Stimulated activated naive CD4-positive, alpha-beta T cell (primary cell): ENCODE measurements around the gene PROSER2.
"Not testable (repeated sequence)": the region's sequence is repeated elsewhere in the genome, so short reads cannot be mapped to it uniquely, and the experiment has no call there.

Experiments
- DNase-seq, 6 experiments: peaks; one replicate each; lab custom pipeline; 2025; lab: John Stamatoyannopoulos, UW

The PROSER2 gene

GRCh38 chr10:11835704-11836103, 12.5 kb downstream of the PROSER2 start:
- no peak for DNase-seq

DNA sequence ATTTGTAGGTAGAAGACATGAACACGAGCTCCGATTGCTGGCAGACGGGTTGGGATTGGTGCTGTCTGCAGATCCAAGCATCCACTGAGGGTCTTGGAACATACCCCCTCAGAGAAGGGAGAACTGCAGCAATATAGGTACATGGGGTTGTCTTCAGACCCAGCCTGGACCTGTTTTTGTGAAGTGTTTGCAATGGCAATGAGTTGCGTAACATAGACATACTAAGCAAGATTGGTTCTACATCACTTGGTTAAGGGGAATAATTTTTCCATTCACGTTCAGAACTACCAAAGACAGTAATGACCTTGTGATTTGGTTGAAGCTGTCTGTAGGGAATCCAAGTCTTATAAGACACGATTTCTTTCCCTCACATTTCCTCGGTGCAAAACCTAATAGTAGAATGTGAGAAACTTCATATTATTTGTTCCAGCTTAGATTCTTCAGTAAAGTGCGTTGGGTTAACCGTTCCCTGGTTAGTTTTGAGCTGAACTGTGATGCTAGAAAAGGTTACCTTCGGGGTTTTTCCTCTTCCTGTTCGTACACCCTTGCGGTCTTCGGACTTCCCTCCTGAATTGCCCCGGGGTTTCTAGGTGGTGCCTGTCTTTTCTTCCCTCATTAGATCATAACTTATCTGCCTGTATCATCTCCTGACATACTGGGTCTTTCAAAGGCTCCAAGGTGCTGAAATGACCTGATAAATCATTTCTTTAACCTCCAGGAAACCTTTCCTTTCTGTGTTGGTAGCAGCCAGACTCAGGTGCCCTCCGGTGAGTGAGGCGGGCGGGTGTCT, 14.4 kb downstream of the PROSER2 start:
- no peak for DNase-seq

GRCh38 chr10:11838298-11838852, 15.2 kb downstream of the PROSER2 start:
- no peak for DNase-seq

GRCh38 chr10:11841375-11841774, 18.2 kb downstream of the PROSER2 start:
- DNase-seq: no peak

DNA sequence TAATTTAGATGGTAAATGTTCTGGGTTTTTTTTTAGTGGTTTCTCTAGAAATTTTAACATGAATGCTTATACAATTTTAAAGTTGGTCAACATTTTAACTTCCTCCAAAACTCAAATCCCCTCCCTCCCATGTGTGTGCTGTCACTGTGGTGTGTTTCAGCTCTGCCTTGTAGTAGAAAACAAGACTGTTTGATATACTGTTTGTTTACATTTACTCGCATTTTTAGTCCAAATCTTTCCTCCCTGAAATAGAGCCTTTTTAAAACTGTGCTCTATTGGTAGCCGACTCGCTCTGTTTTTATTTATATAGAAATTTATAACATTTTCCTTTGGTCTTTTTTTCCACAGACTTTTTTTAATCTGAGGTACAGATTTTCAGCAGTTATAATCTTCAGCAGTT, 19.3 kb downstream of the PROSER2 start:
- DNase-seq: no peak

GRCh38 chr10:11845113-11845512, 22.0 kb downstream of the PROSER2 start:
- peak in 2 of 6 experiments; percentile 19 to 47 for DNase-seq

DNA sequence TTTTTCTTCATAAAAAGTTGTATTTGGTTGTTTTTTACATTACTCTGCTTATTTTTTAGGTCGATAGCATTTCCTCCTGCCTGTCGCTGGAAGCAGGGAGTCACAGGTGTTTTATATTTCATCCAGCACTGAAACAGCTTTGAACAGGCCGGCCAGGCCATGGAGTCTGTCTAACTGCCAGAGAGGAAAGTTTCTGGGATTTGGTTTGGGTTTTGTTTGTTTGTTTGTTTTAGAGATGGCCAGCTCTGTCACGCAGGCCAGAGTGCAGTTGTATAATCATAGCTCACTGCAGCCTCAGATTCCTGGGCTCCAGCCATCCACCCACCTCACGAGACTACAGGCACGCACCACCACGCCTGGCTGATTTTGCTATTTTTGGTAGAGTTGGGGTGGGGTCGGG, 23.4 kb downstream of the PROSER2 start:
- DNase-seq: no peak

- no peak for DNase-seq
Measured at GRCh38 chr10:11849277-11849676, 26.1 kb downstream of the PROSER2 start.

DNA sequence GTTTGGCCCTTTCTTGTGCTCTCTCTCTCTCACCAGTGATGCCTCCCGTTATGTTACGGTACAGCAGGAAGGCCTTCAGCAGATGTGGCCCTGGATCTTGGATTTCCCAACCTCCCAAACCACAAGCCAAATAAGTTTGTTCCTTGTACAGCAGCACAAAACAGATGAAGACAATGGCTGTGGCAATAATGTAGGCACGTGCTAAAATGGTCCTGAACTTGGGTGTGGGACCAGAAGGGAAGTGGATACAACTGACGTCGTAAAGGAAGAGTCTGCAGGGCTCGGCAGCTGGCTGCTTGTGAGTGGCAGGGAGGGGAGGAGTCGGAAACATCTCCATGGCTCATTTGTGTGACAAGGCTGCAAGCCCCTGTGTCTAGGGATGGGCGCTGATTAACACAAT, 26.8 kb downstream of the PROSER2 start:
- DNase-seq: no peak

- DNase-seq: no peak
Measured at GRCh38 chr10:11851910-11852309, 28.8 kb downstream of the PROSER2 start.

- not testable (repeated sequence) for DNase-seq
Measured at GRCh38 chr10:11852637-11853036, 29.5 kb downstream of the PROSER2 start.

DNA sequence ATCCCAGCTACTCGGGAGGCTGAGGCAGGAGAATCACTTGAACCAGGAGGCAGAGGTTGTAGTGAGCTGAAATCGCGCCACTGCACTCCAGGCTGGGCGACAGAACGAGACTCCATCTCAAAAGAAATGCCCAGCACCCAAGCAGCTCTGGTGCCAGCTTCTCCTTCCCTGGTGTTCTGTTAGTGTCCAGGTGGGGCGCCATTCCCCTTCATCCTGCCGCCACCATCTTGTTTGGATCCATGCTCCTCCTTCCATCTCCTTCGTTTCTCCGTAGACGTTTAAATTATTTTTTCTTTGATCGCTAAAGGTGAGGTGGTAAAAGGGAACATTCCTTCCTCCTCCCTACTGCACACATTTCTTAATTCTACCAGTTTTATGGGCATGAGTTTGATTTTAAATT, 30.3 kb downstream of the PROSER2 start:
- no peak for DNase-seq

- no peak for DNase-seq
Measured at GRCh38 chr10:11854301-11854700, 31.1 kb downstream of the PROSER2 start.

DNA sequence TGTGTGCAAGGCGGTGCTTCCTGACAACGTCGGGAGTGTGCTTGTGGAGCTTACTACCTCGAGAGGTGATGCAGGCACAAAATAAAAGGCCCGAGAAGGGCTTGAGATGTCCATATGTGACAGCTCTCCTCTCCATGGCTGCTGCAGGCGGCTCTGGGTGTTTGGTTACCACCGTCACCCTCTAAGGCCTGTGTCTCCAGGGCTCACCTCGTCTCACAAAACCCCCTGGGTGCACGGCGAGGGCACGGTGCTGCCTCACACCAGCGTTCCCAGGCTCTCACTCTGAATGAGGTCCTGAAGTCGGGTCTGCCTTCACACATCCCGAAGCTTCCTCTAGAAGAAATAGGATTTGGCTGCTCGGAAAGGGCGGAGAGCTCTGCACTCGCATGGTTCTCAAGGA, 32.9 kb downstream of the PROSER2 start:
- no peak for DNase-seq

- no peak for DNase-seq
Measured at GRCh38 chr10:11856678-11857077, 33.5 kb downstream of the PROSER2 start.

DNA sequence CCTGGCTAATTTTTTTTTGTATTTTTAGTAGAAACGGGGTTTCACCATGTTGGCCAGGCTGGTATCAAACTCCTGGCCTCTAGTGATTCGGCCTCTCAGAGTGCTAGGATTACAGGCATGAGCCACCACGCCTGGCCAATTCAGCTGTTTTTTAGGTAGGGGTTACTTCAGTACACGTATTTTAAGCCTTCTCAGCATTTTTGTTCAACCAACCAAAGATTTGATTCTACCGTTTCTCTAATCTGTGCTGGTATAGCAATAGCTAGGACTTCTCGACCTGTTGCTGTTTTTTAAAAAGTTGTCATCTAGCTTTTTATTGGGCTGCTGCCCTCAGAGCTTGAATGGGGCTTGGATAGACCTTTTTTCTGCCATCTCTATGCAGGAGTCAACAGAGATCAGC, 34.9 kb downstream of the PROSER2 start:
- DNase-seq: no peak

GRCh38 chr10:11861341-11861740, 38.2 kb downstream of the PROSER2 start:
- no peak for DNase-seq

DNA sequence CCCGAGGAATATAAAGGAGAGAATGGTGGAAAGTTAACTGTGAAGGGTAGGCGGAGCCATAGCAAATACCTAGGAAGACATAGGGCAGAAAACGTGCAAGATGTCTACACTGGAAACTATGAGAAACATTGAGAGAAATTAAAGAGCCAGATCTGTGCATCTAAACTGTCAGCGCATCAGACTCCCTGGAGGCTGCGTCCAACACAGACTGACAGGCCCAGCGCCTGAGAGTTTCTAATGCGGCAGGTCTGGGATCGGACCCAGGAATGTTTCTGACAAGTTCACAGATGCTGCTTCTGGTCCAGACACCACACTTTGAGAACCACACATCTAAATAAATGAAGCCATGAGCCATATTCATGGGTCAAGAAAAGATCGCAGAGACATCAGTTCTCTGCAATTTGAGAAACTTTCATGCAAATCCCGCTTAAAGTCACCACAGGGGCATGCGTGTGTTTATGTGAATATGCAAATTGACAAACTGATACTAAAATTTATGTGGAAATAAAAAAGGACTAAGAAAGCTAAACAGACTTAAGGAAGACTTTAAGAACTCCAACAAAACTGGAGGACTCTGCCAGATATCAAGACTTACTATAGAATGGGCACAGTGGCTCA, 38.8 kb downstream of the PROSER2 start:
- DNase-seq: no peak

- peak in 4 of 6 experiments; percentile 27 to 71 (median 52) for DNase-seq
Measured at GRCh38 chr10:11863353-11864109, 40.4 kb downstream of the PROSER2 start.

DNA sequence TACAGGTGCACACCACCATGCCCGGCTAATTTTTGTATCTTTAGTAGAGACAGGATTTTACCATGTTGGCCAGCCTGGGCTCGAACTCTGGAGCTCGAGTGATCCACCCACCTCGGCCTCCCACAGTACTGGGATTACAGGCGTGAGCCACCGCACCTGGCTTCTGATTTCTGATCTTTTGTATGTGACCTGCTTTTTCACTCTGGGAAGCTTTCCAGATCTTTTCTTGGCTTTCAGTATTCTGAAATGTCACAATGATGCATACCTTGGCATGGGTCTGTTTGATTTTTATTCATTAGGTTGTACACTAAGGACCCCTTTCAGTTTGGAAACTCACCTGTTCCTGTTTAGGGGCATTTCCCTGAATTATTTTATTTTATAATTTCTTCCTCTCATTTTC, 41.6 kb downstream of the PROSER2 start:
- no peak for DNase-seq

GRCh38 chr10:11865561-11865960, 42.4 kb downstream of the PROSER2 start:
- no peak for DNase-seq

DNA sequence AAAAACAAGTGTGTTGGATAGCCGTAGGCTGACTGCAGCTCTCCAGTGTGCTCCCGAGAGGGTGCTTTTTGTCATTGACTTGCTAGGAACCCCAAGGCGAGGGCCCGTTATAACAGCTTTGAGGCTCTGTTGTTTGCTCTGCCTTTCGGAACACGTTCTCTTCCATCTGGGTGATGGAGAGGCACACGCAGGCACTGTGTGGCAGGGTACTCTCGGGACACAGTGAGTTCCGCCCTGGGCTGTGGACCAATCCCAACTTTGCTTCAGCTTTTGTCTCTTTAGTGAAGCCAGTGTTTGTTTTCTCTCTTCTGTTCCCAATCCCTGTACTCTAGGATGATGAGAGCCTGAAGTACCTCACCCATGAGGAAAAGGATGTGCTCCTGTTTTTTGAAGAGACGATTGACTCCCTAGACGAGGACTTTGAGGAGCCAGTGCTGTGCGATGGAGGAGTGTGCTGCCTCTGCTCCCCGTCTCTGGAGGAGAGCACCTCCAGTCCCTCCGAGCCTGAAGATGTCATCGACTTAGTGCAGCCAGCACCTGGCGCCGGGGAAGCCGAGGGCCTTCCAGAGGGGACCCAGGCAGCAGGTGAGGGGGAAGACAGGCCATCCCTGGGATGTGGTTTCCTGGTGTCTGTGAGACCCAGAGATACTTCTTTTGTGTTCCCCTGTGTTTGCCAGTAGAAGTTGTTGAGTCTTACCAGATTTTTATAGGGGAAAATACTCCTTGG, 43.2 kb downstream of the PROSER2 start:
- no peak for DNase-seq
